ENCODE results near the gene SIAH1. TPM values are rescaled to one million over a fixed set of nuclear protein-coding genes. Genes with fewer than 3 reads are reported as not detected.
"Not testable (repeated sequence)": the region's sequence is repeated elsewhere in the genome, so short reads cannot be mapped to it uniquely, and the experiment has no call there.

The SIAH1 gene
- total RNA-seq, 1 donor from 2014 or later = 29.4 TPM

GRCh38 chr16:48405907-48406306, 20.7 kb upstream of the SIAH1 start:
- no peaks in the 10 kb centered on the region for H3K27me3 Mint-ChIP-seq (ENCODE audit: unreplicated experiment)
- peaks cover 6% of the 10 kb centered on the region for H3K4me1 Mint-ChIP-seq (ENCODE audit: unreplicated experiment)
- no peak for DNase-seq (ENCODE audit: extremely low spot score, unreplicated experiment)
- TF ChIP-seq CTCF (IDR thresholded peaks at IDR 0.05) = no peak
- H3K9me3 Mint-ChIP-seq (ENCODE audit: unreplicated experiment) = no peaks in the 10 kb centered on the region
- H3K27ac Mint-ChIP-seq (ENCODE audit: unreplicated experiment) = no peak overlapping the region
- H3K36me3 Mint-ChIP-seq (ENCODE audit: unreplicated experiment) = no peaks in the 10 kb centered on the region
- no peak overlapping the region for H3K4me3 Mint-ChIP-seq (ENCODE audit: unreplicated experiment)

GRCh38 chr16:48405153-48405552, 19.9 kb upstream of the SIAH1 start:
- H3K4me3 Mint-ChIP-seq (ENCODE audit: unreplicated experiment) = no peak overlapping the region
- H3K27ac Mint-ChIP-seq (ENCODE audit: unreplicated experiment) = no peak overlapping the region
- no peaks in the 10 kb centered on the region for H3K9me3 Mint-ChIP-seq (ENCODE audit: unreplicated experiment)
- DNase-seq (ENCODE audit: extremely low spot score, unreplicated experiment) = no peak
- H3K27me3 Mint-ChIP-seq (ENCODE audit: unreplicated experiment) = no peaks in the 10 kb centered on the region
- H3K4me1 Mint-ChIP-seq (ENCODE audit: unreplicated experiment) = peaks cover 6% of the 10 kb centered on the region
- no peak for TF ChIP-seq CTCF (IDR thresholded peaks at IDR 0.05)
- no peaks in the 10 kb centered on the region for H3K36me3 Mint-ChIP-seq (ENCODE audit: unreplicated experiment)

GRCh38 chr16:48402547-48402946, 17.3 kb upstream of the SIAH1 start:
- not testable (repeated sequence) for H3K27me3 Mint-ChIP-seq (ENCODE audit: unreplicated experiment); H3K27ac Mint-ChIP-seq (ENCODE audit: unreplicated experiment); H3K4me3 Mint-ChIP-seq (ENCODE audit: unreplicated experiment); H3K36me3 Mint-ChIP-seq (ENCODE audit: unreplicated experiment); DNase-seq (ENCODE audit: extremely low spot score, unreplicated experiment); H3K4me1 Mint-ChIP-seq (ENCODE audit: unreplicated experiment); H3K9me3 Mint-ChIP-seq (ENCODE audit: unreplicated experiment)

GRCh38 chr16:48395375-48395774, 10.2 kb upstream of the SIAH1 start:
- Mint-ChIP-seq H3K27me3 (ENCODE audit: unreplicated experiment) (no peaks in the 10 kb centered on the region), H3K36me3 (ENCODE audit: unreplicated experiment) (no peaks in the 10 kb centered on the region), H3K4me1 (ENCODE audit: unreplicated experiment) (no peaks in the 10 kb centered on the region), H3K9me3 (ENCODE audit: unreplicated experiment) (no peaks in the 10 kb centered on the region), H3K4me3 (ENCODE audit: unreplicated experiment) (no peak overlapping the region), H3K27ac (ENCODE audit: unreplicated experiment) (no peak overlapping the region)
- DNase-seq (ENCODE audit: extremely low spot score, unreplicated experiment) = no peak
- no peak for TF ChIP-seq CTCF (IDR thresholded peaks at IDR 0.05)

GRCh38 chr16:48394355-48394703, 9.1 kb upstream of the SIAH1 start:
- Mint-ChIP-seq H3K4me3 (ENCODE audit: unreplicated experiment) (no peak overlapping the region), H3K36me3 (ENCODE audit: unreplicated experiment) (no peaks in the 10 kb centered on the region), H3K9me3 (ENCODE audit: unreplicated experiment) (no peaks in the 10 kb centered on the region), H3K27ac (ENCODE audit: unreplicated experiment) (no peak overlapping the region), H3K4me1 (ENCODE audit: unreplicated experiment) (no peaks in the 10 kb centered on the region), H3K27me3 (ENCODE audit: unreplicated experiment) (no peaks in the 10 kb centered on the region)
- DNase-seq (ENCODE audit: extremely low spot score, unreplicated experiment) = no peak
- TF ChIP-seq CTCF (IDR thresholded peaks at IDR 0.05) = no peak

Data from osteocyte (in vitro differentiated cells).